Lung (tissue), 12 donors: ENCODE measurements around the gene EXOC4. TPM values are rescaled to one million over a fixed set of nuclear protein-coding genes. Genes with fewer than 3 reads are reported as not detected.

Experiments
- ATAC-seq: fragments of 200-7000 bp; cut with Tn5 transposase; one replicate; pipeline ENCODE4 v1.9.1; 2020; ENCODE audit warnings: moderate number of reproducible peaks; ENCODE audit not compliant: insufficient read depth, low FRiP score
- DNase-seq, 3 donors: peaks; one replicate each; pipeline ENCODE4 v3.0.0-alpha.2; 2013 to 2017
- H3K27ac ChIP-seq, 2 donors: one replicate each; pipeline ENCODE4 v1.5.1; 2013; ENCODE audit warnings: mild to moderate bottlenecking in 2 of 2, moderate library complexity in 2 of 2, control low read depth in 1 of 2, inconsistent platforms in 1 of 2, low read depth in 1 of 2, low read length in 1 of 2
- H3K27me3 ChIP-seq, 3 donors: one replicate each; pipeline ENCODE4 v1.5.1; 2013; ENCODE audit warnings: low read length in 2 of 3; ENCODE audit not compliant: control insufficient read depth in 3 of 3, insufficient read depth in 3 of 3
- H3K36me3 ChIP-seq, 4 donors: one replicate each; pipeline ENCODE4 v1.5.1; 2013; ENCODE audit warnings: low read length in 4 of 4, mild to moderate bottlenecking in 1 of 4, moderate library complexity in 1 of 4; ENCODE audit not compliant: control insufficient read depth in 4 of 4, insufficient read depth in 4 of 4
- H3K4me1 ChIP-seq, 5 donors: one replicate each; pipeline ENCODE4 v1.5.1; 2013; ENCODE audit warnings: low read length in 5 of 5, mild to moderate bottlenecking in 2 of 5, moderate library complexity in 1 of 5; ENCODE audit not compliant: control insufficient read depth in 5 of 5, insufficient read depth in 5 of 5
- H3K4me3 ChIP-seq: one replicate; pipeline ENCODE4 v1.5.1; 2013; ENCODE audit warnings: mild to moderate bottlenecking, control low read depth, moderate library complexity
- H3K9ac ChIP-seq, 2 donors: one replicate each; pipeline ENCODE4 v1.5.1; 2013; ENCODE audit warnings: low read length in 2 of 2, control low read depth in 1 of 2; ENCODE audit not compliant: insufficient read depth in 1 of 2
- H3K9me3 ChIP-seq, 4 donors: one replicate each; pipeline ENCODE4 v1.5.1; 2013; ENCODE audit warnings: low read length in 3 of 4, mild to moderate bottlenecking in 1 of 4, moderate library complexity in 1 of 4; ENCODE audit not compliant: control insufficient read depth in 4 of 4, insufficient read depth in 3 of 4
- CTCF ChIP-seq: IDR thresholded peaks from 2 replicates; pipeline ENCODE4 v1.5.1; 2012; ENCODE audit warnings: mild to moderate bottlenecking; ENCODE audit errors: control extremely low read depth, extremely low read depth
- WGBS, 2 donors: extraction: QIAGEN DNeasy Blood & Tissue Kit; methylation state at CpG; one replicate each; pipeline ENCODE4 v1.1.7; 2013; 5-methylcytosine and 5-hydroxymethylcytosine counted together
- polyA plus RNA-seq, 2 donors: library from polyadenylated mRNA; stranded (reverse); fragments of 200-250 nt; gene quantifications; one replicate each; pipeline ENCODE4 v1.2.1, GENCODE V29; 2013
- total RNA-seq, 2 donors: library from RNA; depleted of rRNA in 1 of 2; stranded (reverse); fragments of >200 nt in 1 of 2; gene quantifications; one replicate each; pipeline ENCODE4 v1.2.1, GENCODE V29; 2014 to 2021
- donor health status: control.
- donor health status: control.
- donor health status: Bipolar disorder and iron deficiency.
- donor health status: healthy.
- donor health status: DM: yes; HTN: yes; CAD: no.

EXOC4 gene
- total and polyA plus RNA-seq, 4 donors: 10.3 to 232 (median 47.4) TPM

DNA sequence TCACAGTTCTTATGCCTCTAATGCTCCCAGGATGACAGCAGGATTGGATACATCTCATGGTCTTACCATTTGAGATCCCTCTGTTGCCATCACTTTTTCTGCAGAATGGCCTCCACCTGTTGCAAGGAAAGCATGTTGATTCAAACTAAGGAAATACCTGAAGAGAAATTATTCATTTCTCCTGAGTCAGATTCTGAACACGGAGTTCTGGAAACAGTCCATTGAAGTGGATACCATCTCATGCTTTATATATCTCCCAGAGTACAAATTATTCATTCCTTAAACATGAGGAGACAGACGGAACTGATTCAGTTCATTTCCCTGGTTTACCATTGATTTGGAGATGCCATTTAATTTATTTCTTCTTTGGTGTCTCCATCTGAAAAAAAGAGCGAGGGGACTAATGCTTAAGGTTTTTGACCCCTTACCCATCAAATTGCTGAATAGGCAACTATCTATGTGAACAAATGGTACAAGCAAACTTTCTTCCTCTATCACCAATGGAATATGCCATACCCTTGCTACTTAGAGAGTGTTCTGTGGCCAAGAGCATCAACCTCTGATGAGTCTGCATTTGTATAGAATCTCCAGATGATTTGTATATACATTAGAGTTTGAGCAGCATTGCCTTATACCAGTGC is 569.2 kb downstream of the EXOC4 start:
- Histone ChIP-seq H3K27ac (no peak overlapping the region), H3K9ac (no peak overlapping the region), H3K36me3 (peaks cover 0 to 5% (median 1%) of the 10 kb centered on the region in 4 donors), H3K9me3 (peaks cover 0 to 2% (median 0%) of the 10 kb centered on the region in 4 donors), H3K27me3 (no peaks in the 10 kb centered on the region), H3K4me1 (peaks cover 0 to 4% (median 0%) of the 10 kb centered on the region in 5 donors), H3K4me3 (no peak overlapping the region)
- DNase-seq (no peak), ATAC-seq (no peak)
- 82 to 99% methylated on average over 3 of the region's 3 CpGs for WGBS, 2 donors
- no peak for TF ChIP-seq CTCF

DNA sequence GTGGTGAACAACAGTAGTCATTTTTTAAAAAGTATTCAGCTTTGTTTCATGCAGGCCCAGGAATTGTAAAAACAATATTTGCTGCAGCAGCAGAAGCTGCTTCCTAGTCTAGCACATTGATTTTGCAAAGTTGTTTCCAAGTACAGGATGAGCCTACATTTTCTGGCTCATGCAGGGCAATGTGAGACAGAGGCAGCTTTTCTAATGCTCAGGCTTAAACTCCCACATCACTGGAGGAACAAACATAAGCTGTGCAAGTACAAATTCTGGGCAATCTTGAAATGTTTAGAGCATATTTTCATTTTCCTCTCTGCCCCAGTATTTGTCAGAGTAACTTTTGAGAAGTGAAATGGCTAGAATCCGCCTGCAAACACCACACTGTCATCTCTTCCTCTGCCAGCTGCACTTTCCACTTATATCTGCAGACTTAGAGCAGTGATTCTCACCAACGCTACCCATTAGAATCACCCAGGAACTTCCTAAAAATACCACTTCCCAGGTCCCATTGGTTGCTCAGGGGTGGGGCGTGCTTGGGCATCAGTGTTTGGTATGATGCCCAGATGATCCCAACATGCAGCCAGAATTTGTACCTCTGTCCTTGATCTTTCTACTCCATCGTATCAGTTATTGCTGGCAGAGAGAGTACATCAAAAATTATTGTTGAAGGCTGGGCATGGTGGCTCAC is 570.1 kb downstream of the EXOC4 start:
- Histone ChIP-seq H3K9ac (no peak overlapping the region), H3K36me3 (peaks cover 0 to 5% (median 0%) of the 10 kb centered on the region in 4 donors), H3K4me1 (peaks cover 0 to 11% (median 6%) of the 10 kb centered on the region in 5 donors), H3K27ac (no peak overlapping the region), H3K9me3 (peaks cover 0 to 2% (median 0%) of the 10 kb centered on the region in 4 donors), H3K27me3 (no peaks in the 10 kb centered on the region), H3K4me3 (no peak overlapping the region)
- ATAC-seq (no peak), DNase-seq (no peak)
- TF ChIP-seq CTCF: no peak
- 94 to 95% methylated on average over 4 of the region's 4 CpGs for WGBS, 2 donors

DNA sequence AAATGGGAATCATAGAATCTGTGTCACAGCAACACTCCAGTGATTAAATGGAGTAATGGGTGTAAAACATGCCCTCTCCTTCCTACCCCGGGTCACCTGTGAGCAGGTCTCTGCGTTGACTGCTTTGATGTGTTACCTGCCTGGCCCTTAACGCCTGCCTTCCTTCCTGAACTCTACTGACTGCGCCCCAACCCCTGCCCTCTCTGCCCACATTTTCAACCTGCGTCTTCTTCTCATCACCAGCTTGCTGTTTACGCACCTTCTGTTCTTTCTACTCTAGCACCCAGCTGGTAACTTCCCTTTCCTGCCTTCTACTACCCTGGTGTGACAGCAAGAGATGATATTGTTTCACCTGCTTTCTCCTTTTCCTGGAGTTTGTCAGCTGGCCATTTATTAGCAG is 571.3 kb downstream of the EXOC4 start:
- Histone ChIP-seq H3K9ac (no peak overlapping the region), H3K4me1 (peaks cover 0 to 20% (median 6%) of the 10 kb centered on the region in 5 donors), H3K27ac (no peak overlapping the region), H3K36me3 (peaks cover 0 to 3% (median 0%) of the 10 kb centered on the region in 4 donors), H3K9me3 (peaks cover 0 to 2% (median 0%) of the 10 kb centered on the region in 4 donors), H3K4me3 (no peak overlapping the region), H3K27me3 (no peaks in the 10 kb centered on the region)
- no peak for ATAC-seq
- DNase-seq: no peak
- 87 to 92% methylated on average over 6 of the region's 6 CpGs for WGBS, 2 donors
- TF ChIP-seq CTCF: no peak
